Erythroblast (primary cell): ENCODE results near the gene NTSR2.
A peak's percentile ranks its signal among the peaks of the same experiment; 100 is the strongest.

Experiments used
- DNase-seq, 2 experiments: peaks; one replicate each; lab custom pipeline; 2025; lab: John Stamatoyannopoulos, UW
- GATA1 ChIP-seq: IDR thresholded peaks from 2 replicates; pipeline ENCODE4 v1.6.1; 2011; ENCODE audit warnings: low read depth, mild to moderate bottlenecking, control low read depth, low read length, moderate library complexity
- POLR2A ChIP-seq: IDR thresholded peaks from 2 replicates; pipeline ENCODE4 v1.6.1; 2011; ENCODE audit warnings: mild to moderate bottlenecking, low read length

NTSR2 gene

GRCh38 chr2:11669454-11670291 is at the start of gene NTSR2:
Gene NTSR2 (minus strand): TSS chr2:11670195. CDS start chr2:11670129, 66 bp downstream.
- peak; percentile 53 to 67 for DNase-seq

GRCh38 chr2:11719230-11719977 is 49.4 kb upstream of the NTSR2 start:
- peak; percentile 19 to 48 for DNase-seq
- TF ChIP-seq POLR2A (no peak), GATA1 (no peak)

More at GRCh38 chr2:11669454-11670291, at the start of gene NTSR2:
- no peak for TF ChIP-seq GATA1
- TF ChIP-seq POLR2A = no peak

GRCh38 chr2:11718606-11719005 is 48.6 kb upstream of the NTSR2 start:
- no peak for DNase-seq
- TF ChIP-seq GATA1 (no peak), POLR2A (no peak)

- TF ChIP-seq POLR2A (no peak), GATA1 (no peak)
- DNase-seq = no peak
Observed at GRCh38 chr2:11717623-11718022, 47.6 kb upstream of the NTSR2 start.

- DNase-seq = no peak
- TF ChIP-seq POLR2A (no peak), GATA1 (no peak)
Observed at GRCh38 chr2:11716689-11717321, 46.8 kb upstream of the NTSR2 start.

GRCh38 chr2:11715987-11716652 is 46.1 kb upstream of the NTSR2 start:
- TF ChIP-seq POLR2A = no peak
- TF ChIP-seq GATA1 = no peak
- DNase-seq = no peak

GRCh38 chr2:11713815-11714214 is 43.8 kb upstream of the NTSR2 start:
- DNase-seq = no peak
- no peak for TF ChIP-seq GATA1
- TF ChIP-seq POLR2A = no peak

- no peak for DNase-seq
- TF ChIP-seq GATA1 (no peak), POLR2A (no peak)
Observed at GRCh38 chr2:11712866-11713265, 42.9 kb upstream of the NTSR2 start.

- DNase-seq = no peak
- TF ChIP-seq GATA1 (no peak), POLR2A (no peak)
Observed at GRCh38 chr2:11711751-11712150, 41.8 kb upstream of the NTSR2 start.

GRCh38 chr2:11711354-11711716 is 41.3 kb upstream of the NTSR2 start:
- no peak for DNase-seq
- no peak for TF ChIP-seq POLR2A
- TF ChIP-seq GATA1 = no peak

- no peak for DNase-seq
- TF ChIP-seq POLR2A (no peak), GATA1 (no peak)
Observed at GRCh38 chr2:11710632-11711353, 40.8 kb upstream of the NTSR2 start.

GRCh38 chr2:11710210-11710609 is 40.2 kb upstream of the NTSR2 start:
- no peak for DNase-seq
- no peak for TF ChIP-seq GATA1
- no peak for TF ChIP-seq POLR2A

- TF ChIP-seq GATA1 = no peak
- TF ChIP-seq POLR2A = no peak
Observed at GRCh38 chr2:11709293-11709692, 39.3 kb upstream of the NTSR2 start.

GRCh38 chr2:11708106-11708505 is 38.1 kb upstream of the NTSR2 start:
- DNase-seq = no peak
- TF ChIP-seq POLR2A (no peak), GATA1 (no peak)

More at GRCh38 chr2:11709293-11709692, 39.3 kb upstream of the NTSR2 start:
- no peak for DNase-seq
